Mesendoderm (in vitro differentiated cells): ENCODE measurements around the gene PROC.

Experiments used
- DNase-seq: peaks from one replicate; pipeline ENCODE4 v3.0.0; 2013
- H2AK5ac ChIP-seq: 2 replicates; pipeline ENCODE4 v1.6.1; 2013; ENCODE audit warnings: low read length, inconsistent platforms
- H2BK120ac ChIP-seq: 2 replicates; pipeline ENCODE4 v1.6.1; 2013; ENCODE audit warnings: low read depth, mild to moderate bottlenecking, low read length, moderate library complexity, mixed read lengths
- H2BK15ac ChIP-seq: replicated peaks from 2 replicates; pipeline ENCODE4 v1.6.1; 2013; ENCODE audit warnings: low read depth, mild to moderate bottlenecking, moderate library complexity
- H2BK5ac ChIP-seq: 2 replicates; pipeline ENCODE4 v1.6.1; 2013; ENCODE audit warnings: low read length, inconsistent platforms
- H3K18ac ChIP-seq: 2 replicates; pipeline ENCODE4 v1.6.1; 2013; ENCODE audit warnings: mild to moderate bottlenecking, low read length, mixed read lengths
- H3K23ac ChIP-seq: one replicate; pipeline ENCODE4 v1.6.1; 2013; ENCODE audit warnings: low read length
- H3K27ac ChIP-seq: 2 replicates; pipeline ENCODE4 v1.5.1; 2013; ENCODE audit warnings: low read depth, mild to moderate bottlenecking, inconsistent platforms, low read length, moderate library complexity
- H3K27me3 ChIP-seq: 2 replicates; pipeline ENCODE4 v1.6.1; 2013; ENCODE audit warnings: low read length, control low read depth, mild to moderate bottlenecking, inconsistent platforms; ENCODE audit not compliant: insufficient read depth, poor library complexity
- H3K36me3 ChIP-seq: 2 replicates; pipeline ENCODE4 v1.6.1; 2013; ENCODE audit warnings: low read length, inconsistent platforms; ENCODE audit not compliant: control insufficient read depth, insufficient read depth
- H3K4ac ChIP-seq: one replicate; pipeline ENCODE4 v1.6.1; 2013; ENCODE audit warnings: low read depth, mild to moderate bottlenecking, low read length, moderate library complexity
- H3K4me1 ChIP-seq: 2 replicates; pipeline ENCODE4 v1.6.1; 2013; ENCODE audit warnings: low read depth, low read length, inconsistent platforms; ENCODE audit not compliant: control insufficient read depth
- H3K4me2 ChIP-seq: 2 replicates; pipeline ENCODE4 v1.6.1; 2013; ENCODE audit warnings: low read length
- H3K4me3 ChIP-seq: 2 replicates; pipeline ENCODE4 v1.5.1; 2013; ENCODE audit warnings: mild to moderate bottlenecking, low read length
- H3K56ac ChIP-seq: one replicate; pipeline ENCODE4 v1.6.1; 2013; ENCODE audit warnings: low read length
- H3K79me1 ChIP-seq: 2 replicates; pipeline ENCODE4 v1.6.1; 2013; ENCODE audit warnings: low read length, inconsistent platforms
- H3K79me2 ChIP-seq: 2 replicates; pipeline ENCODE4 v1.6.1; 2013; ENCODE audit warnings: mild to moderate bottlenecking, low read length; ENCODE audit not compliant: control insufficient read depth, insufficient read depth
- H3K9ac ChIP-seq: 2 replicates; pipeline ENCODE4 v1.6.1; 2013; ENCODE audit warnings: low read length, inconsistent platforms
- H4K5ac ChIP-seq: one replicate; pipeline ENCODE4 v1.6.1; 2013; ENCODE audit warnings: low read length
- H4K8ac ChIP-seq: one replicate; pipeline ENCODE4 v1.6.1; 2013; ENCODE audit warnings: low read depth, mild to moderate bottlenecking, control low read depth, low read length, moderate library complexity
- WGBS: extraction: QIAGEN DNeasy Blood & Tissue Kit; methylation state at CpG from one replicate; pipeline ENCODE4 v1.1.7; 2013; ENCODE audit warnings: low lambda C conversion rate, missing lambda C conversion rate; ENCODE audit not compliant: insufficient coverage; ENCODE audit errors: extremely low coverage; 5-methylcytosine and 5-hydroxymethylcytosine counted together

Gene PROC

GRCh38 chr2:127419448-127420038 lies 1.3 kb downstream of the PROC start:
- no peak overlapping the region for H2AK5ac ChIP-seq
- no peaks in the 10 kb centered on the region for H3K4me1 ChIP-seq
- no peak overlapping the region for H3K4ac ChIP-seq
- no peak overlapping the region for H3K4me2 ChIP-seq
- no peak overlapping the region for H2BK15ac ChIP-seq
- no peaks in the 10 kb centered on the region for H3K36me3 ChIP-seq
- no peak overlapping the region for H2BK5ac ChIP-seq
- H3K18ac ChIP-seq, result no peak overlapping the region
- no peak overlapping the region for H2BK120ac ChIP-seq
- H3K56ac ChIP-seq, result no peak overlapping the region
- no peaks in the 10 kb centered on the region for H3K27me3 ChIP-seq
- no peaks in the 10 kb centered on the region for H3K79me1 ChIP-seq
- no peak overlapping the region for H3K9ac ChIP-seq
- no peak overlapping the region for H3K27ac ChIP-seq
- H3K23ac ChIP-seq, result no peak overlapping the region
- no peak overlapping the region for H4K8ac ChIP-seq
- WGBS, result no CpG with 5 or more reads among the region's 15 CpGs
- no peak for DNase-seq
- H3K4me3 ChIP-seq, result no peak overlapping the region
- no peak overlapping the region for H4K5ac ChIP-seq
- H3K79me2 ChIP-seq, result no peaks in the 10 kb centered on the region

GRCh38 chr2:127420039-127420864 lies 2.0 kb downstream of the PROC start:
- H3K56ac ChIP-seq, result no peak overlapping the region
- no peaks in the 10 kb centered on the region for H3K27me3 ChIP-seq
- H3K79me2 ChIP-seq, result no peaks in the 10 kb centered on the region
- no peak overlapping the region for H3K18ac ChIP-seq
- H3K4ac ChIP-seq, result no peak overlapping the region
- no peaks in the 10 kb centered on the region for H3K4me1 ChIP-seq
- H2BK5ac ChIP-seq, result no peak overlapping the region
- H3K9ac ChIP-seq, result no peak overlapping the region
- DNase-seq, result no peak
- H3K4me2 ChIP-seq, result no peak overlapping the region
- H4K8ac ChIP-seq, result no peak overlapping the region
- H3K36me3 ChIP-seq, result no peaks in the 10 kb centered on the region
- no peak overlapping the region for H2AK5ac ChIP-seq
- WGBS, result no CpG with 5 or more reads among the region's 8 CpGs
- H3K27ac ChIP-seq, result no peak overlapping the region
- no peak overlapping the region for H3K23ac ChIP-seq
- H2BK15ac ChIP-seq, result no peak overlapping the region
- no peak overlapping the region for H3K4me3 ChIP-seq
- no peak overlapping the region for H4K5ac ChIP-seq
- no peaks in the 10 kb centered on the region for H3K79me1 ChIP-seq
- no peak overlapping the region for H2BK120ac ChIP-seq

- H3K36me3 ChIP-seq, result no peaks in the 10 kb centered on the region
- no peak overlapping the region for H3K18ac ChIP-seq
- no CpG with 5 or more reads among the region's 15 CpGs for WGBS
- no peak overlapping the region for H3K4ac ChIP-seq
- DNase-seq, result no peak
- H3K56ac ChIP-seq, result no peak overlapping the region
- H3K4me3 ChIP-seq, result no peak overlapping the region
- H2BK15ac ChIP-seq, result no peak overlapping the region
- H3K79me1 ChIP-seq, result no peaks in the 10 kb centered on the region
- H2BK5ac ChIP-seq, result no peak overlapping the region
- H3K4me2 ChIP-seq, result no peak overlapping the region
- H3K9ac ChIP-seq, result no peak overlapping the region
- H3K4me1 ChIP-seq, result no peaks in the 10 kb centered on the region
- H4K5ac ChIP-seq, result no peak overlapping the region
- no peaks in the 10 kb centered on the region for H3K79me2 ChIP-seq
- H3K23ac ChIP-seq, result no peak overlapping the region
- no peak overlapping the region for H2BK120ac ChIP-seq
- H3K27me3 ChIP-seq, result no peaks in the 10 kb centered on the region
- no peak overlapping the region for H4K8ac ChIP-seq
- H2AK5ac ChIP-seq, result no peak overlapping the region
- H3K27ac ChIP-seq, result no peak overlapping the region
Observed at GRCh38 chr2:127421116-127421800, 3.0 kb downstream of the PROC start.

GRCh38 chr2:127421871-127422558 lies 3.8 kb downstream of the PROC start:
- H3K27me3 ChIP-seq, result no peaks in the 10 kb centered on the region
- no peak overlapping the region for H3K4me3 ChIP-seq

GRCh38 chr2:127422559-127423477 lies 4.6 kb downstream of the PROC start:
- Histone ChIP-seq H3K79me2 (no peaks in the 10 kb centered on the region), H3K56ac (peak overlapping the region; percentile 70), H3K36me3 (no peaks in the 10 kb centered on the region), H3K27ac (no peak overlapping the region), H2BK120ac (no peak overlapping the region), H2AK5ac (no peak overlapping the region), H4K8ac (no peak overlapping the region), H2BK5ac (no peak overlapping the region), H3K4me3 (no peak overlapping the region), H3K4me2 (peak overlapping the region; percentile 80), H3K4ac (no peak overlapping the region), H2BK15ac (no peak overlapping the region), H3K18ac (no peak overlapping the region), H4K5ac (no peak overlapping the region), H3K4me1 (no peaks in the 10 kb centered on the region), H3K9ac (peak overlapping the region; percentile 34), H3K27me3 (no peaks in the 10 kb centered on the region), H3K79me1 (no peaks in the 10 kb centered on the region), H3K23ac (no peak overlapping the region)
- peak; percentile 47 for DNase-seq
- WGBS, result no CpG with 5 or more reads among the region's 73 CpGs

More at GRCh38 chr2:127421871-127422558, 3.8 kb downstream of the PROC start:
- no CpG with 5 or more reads among the region's 16 CpGs for WGBS
- no peak for DNase-seq
- Histone ChIP-seq H2BK15ac (no peak overlapping the region), H3K4ac (no peak overlapping the region), H2BK5ac (no peak overlapping the region), H4K8ac (no peak overlapping the region), H3K79me2 (no peaks in the 10 kb centered on the region), H3K56ac (no peak overlapping the region), H3K4me1 (no peaks in the 10 kb centered on the region), H3K18ac (no peak overlapping the region), H3K4me2 (no peak overlapping the region), H2BK120ac (no peak overlapping the region), H3K9ac (no peak overlapping the region), H3K27ac (no peak overlapping the region), H4K5ac (no peak overlapping the region), H3K23ac (no peak overlapping the region), H3K79me1 (no peaks in the 10 kb centered on the region), H2AK5ac (no peak overlapping the region), H3K36me3 (no peaks in the 10 kb centered on the region)
